HG03060 (cell line): ENCODE results near the gene SOD3.

ENCODE experiments used
- ATAC-seq: cut with Tn5 transposase; IDR thresholded peaks from one replicate; pipeline ENCODE4 v1.9.1; 2021; ENCODE audit warnings: low read depth, moderate number of reproducible peaks; ENCODE audit not compliant: unreplicated experiment

Gene SOD3

GRCh38 chr4:24801136-24801855 lies 5.9 kb downstream of the SOD3 start:
- ATAC-seq: no peak

- no peak for ATAC-seq
Measured at GRCh38 chr4:24802648-24803047, 7.3 kb downstream of the SOD3 start.

DNA sequence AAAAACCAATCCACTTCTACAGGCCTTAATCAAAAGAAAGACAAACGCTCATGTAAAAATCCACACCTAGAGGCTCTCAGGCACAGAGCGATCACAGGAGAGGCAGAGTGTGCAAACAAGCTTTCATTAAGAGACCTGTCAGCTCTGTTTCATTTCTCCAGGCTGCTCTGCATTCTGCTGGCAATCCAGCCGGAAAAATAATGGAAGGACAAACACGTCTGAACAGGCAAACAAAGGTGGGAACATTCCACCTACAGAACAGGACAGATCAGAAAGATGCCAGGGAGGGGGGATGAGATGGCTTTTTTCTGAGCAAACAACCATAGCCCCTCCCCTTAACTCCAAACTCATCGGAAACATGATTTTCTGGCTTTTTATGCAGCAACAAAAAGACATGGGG lies 9.7 kb downstream of the SOD3 start:
- ATAC-seq: no peak

DNA sequence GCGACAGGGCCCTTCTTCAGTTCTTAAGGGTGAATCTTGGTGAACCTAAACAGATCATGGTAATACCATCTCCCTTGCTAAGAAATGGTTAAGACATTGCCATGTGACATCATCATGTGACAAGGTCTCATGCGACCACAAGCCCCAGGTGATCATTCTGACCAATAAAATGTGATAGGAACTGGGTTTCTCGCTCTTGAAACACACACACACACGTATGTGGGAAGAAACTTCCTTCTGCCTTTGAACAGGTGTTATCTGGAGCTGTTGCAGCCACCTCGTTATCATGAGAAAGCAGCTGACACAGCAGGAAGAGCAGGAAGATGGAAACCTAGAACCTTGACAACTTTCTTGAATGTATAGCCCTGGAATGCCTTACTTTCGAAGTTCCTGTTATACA lies 10.2 kb downstream of the SOD3 start:
- no peak for ATAC-seq

DNA sequence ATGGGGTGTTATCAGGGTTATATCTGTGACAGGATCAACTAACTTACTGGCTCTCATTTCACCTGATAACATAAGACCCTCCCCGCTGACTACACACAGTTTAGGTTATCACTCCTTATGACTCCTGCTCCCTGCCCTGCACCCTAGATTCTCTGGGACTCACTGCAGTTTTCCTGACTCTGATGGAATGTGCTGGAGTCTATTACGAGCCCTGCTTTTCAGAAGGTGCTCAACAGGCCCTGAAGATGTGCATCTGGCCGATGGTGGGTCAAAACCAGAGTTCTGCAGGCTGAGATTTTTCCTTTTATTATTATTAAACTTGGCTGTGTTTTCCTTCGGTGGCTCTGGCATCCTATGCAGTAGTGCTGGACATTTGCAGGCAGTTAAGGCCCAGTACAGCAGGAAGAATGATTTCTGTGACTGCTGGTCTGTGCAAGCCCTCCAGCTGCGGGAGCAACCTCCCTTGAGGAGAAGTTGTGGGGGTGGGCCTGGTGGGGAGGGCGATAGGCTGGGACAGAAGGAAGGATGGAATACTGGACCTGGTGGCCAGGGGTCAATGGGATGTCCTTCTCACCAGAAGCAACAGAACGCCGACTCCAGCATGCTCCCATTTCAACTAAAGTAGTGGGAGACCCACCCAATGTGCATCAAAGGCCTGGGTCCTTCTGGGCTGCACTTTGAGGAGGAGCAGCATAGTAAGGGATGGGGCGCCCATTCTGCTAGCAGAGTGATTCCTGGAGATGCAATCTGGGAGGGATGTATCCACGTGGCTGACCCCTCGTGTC lies 11.0 kb downstream of the SOD3 start:
- ATAC-seq: no peak

- ATAC-seq: no peak
Measured at GRCh38 chr4:24807611-24808010, 12.2 kb downstream of the SOD3 start.

- no peak for ATAC-seq
Measured at GRCh38 chr4:24808261-24808660, 12.9 kb downstream of the SOD3 start.

DNA sequence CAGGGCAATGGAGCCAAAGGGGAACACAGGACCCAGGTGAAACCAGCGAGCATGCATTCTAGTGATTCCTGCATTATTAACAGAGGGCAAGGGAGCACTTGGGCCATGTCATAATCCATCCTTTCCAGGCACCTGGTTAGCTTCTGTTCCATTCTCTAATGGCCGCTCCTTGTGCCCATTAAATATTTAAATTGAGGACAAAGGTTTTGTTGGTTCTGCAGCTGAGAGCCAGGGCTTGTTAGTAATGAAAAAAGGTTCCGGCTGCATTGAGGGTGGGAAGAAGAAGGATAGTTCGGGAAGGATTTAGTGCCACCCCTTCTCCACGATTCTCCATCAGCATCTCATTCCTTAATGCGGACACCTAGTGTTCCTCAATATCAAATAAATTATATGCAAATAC lies 13.6 kb downstream of the SOD3 start:
- no peak for ATAC-seq

GRCh38 chr4:24809376-24809775 lies 14.0 kb downstream of the SOD3 start:
- no peak for ATAC-seq

DNA sequence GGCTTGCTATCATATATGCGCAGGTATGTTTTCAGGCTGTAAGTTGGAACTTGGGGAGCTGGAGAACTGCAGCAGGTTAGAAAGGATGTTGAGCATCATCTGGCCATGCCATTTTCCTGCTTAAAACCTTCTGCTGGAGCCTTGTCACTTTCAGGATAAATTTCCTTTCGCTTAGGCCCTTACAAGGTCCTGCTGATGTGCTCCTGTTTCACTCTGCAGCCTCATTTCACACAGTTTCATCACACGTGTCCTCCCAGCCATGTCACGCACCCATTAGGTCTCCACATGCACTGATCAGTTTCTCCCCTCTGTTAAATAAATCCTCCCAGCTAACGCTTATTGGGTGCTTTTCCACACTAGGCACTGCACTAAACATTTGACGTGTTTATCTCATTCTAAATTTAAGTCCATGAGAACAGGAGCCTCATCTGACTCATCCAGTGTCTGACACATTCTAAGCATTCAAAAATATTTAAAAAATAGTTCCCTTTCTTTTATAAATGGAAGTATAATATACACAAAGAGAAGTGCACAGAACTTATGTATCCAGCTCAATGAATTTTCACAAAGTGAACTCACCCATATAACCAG lies 14.5 kb downstream of the SOD3 start:
- no peak for ATAC-seq

DNA sequence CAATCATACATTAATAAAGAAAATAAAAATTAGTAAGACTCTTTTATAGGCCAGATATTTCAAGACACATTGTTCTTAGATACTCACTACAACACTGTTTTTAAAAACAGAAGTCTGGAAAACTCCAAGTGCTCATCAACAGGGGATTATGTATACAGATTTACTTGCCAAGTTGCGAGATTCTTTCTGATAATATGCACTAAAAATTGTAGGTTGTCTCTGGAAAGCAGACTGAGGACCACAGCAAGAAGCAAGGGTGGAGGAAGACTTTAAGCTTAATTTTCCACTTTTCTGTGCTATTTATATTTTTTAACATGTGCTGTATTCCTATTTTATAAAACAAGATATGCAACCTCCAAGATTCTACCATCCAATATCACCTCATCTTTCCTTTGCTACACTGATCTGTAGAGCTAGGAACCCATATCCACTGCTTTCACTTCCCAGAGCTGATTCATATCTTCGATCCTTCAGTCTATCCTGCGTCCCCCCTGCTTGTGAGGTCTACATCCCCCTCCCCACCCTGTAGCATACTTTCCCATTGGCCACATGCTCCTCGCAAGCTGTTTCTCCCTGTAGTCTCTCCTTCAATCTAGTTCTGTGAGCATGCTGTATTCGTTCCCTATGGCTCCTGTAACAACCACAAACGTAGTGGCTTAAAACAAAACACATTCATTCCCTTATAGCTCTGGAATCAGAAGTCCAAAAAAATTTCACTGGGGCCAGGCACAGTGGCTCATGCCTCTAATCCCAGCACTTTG lies 15.7 kb downstream of the SOD3 start:
- ATAC-seq: no peak

- no peak for ATAC-seq
Measured at GRCh38 chr4:24813732-24814131, 18.4 kb downstream of the SOD3 start.

- ATAC-seq: no peak
Measured at GRCh38 chr4:24816797-24817196, 21.4 kb downstream of the SOD3 start.

- ATAC-seq: no peak
Measured at GRCh38 chr4:24820541-24820940, 25.2 kb downstream of the SOD3 start.

DNA sequence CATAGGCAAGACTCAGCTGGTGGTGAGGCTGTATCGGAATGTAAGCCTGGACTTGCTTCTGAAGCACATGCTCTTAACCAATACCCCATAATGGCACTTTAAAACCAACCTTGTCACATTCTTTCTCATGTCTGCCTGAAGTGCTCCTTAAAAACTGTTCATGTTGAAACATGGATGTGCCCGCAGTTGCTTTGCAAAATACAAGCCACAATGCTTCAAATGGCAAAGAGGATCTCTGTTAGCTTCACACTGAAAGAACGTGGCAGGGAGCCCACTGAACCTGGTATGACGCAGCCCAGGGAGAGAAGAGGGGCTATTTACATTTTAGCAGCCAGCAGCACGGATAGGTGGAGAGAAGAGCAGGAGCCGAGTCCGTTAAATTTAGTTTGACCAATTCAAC lies 29.3 kb downstream of the SOD3 start:
- ATAC-seq: no peak

DNA sequence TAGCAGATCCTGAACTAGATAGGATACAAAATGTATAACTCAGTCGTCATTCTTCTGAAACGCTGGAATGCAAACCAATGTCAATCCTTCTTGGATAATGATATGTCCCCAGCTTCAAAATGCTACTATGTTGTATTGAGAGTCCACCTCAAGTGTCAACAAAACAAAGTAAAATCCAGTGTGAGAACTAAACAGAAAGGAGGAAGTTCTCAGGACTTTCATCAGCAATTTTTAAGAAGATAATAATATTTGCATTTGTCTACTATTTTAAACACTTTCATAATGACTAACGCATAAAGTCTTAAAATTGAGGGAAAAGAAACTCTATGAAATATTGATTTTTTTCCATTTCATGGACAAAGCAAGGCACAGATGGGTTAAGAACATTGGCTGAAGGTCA lies 36.3 kb downstream of the SOD3 start:
- no peak for ATAC-seq

- no peak for ATAC-seq
Measured at GRCh38 chr4:24835696-24836095, 40.3 kb downstream of the SOD3 start.

DNA sequence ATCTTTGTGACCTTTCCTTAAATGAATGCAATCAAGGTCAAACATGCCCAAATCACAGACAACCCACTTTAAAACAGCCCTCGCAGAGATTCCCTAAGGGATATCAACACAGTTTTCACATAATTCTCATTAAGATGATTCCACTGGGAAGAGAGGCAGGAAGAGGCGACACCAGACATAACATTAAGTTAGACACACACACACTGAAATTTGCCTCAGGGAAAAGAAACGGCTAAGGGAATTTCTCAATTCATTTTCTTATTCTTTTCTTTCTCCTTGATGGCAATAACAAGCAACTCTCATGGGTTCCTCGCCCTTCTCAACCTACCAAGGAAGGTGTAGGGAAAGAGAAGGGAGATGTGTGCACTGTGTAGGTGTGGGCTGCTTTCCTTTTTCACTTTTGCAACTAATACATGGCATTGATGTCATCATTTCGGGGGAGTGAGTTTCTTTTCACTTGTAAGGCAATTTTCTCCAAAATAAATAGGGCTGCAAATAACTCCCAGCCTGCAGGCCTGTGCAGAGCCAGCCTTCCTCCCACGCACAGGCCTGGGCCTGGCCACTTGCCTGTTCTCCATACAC lies 41.4 kb downstream of the SOD3 start:
- no peak for ATAC-seq

DNA sequence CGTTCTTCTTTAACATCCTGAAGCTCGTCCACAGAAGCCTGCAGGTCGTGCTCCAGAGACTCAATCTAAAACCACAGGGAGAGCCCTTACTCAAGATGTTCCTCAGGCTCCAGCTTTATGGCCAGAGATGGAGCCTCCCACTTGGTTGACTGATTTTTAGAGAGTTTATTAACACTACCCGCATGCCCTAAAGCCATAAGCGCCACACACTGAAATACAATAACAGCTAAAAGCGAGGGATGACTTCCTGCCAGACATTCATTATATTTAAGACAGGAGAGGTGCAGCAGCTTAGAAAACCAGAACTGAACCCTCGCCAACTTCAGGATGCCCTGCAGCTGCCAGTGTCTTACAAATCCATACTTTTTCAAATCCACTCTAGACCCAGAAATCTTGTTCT lies 42.0 kb downstream of the SOD3 start:
- ATAC-seq: no peak

DNA sequence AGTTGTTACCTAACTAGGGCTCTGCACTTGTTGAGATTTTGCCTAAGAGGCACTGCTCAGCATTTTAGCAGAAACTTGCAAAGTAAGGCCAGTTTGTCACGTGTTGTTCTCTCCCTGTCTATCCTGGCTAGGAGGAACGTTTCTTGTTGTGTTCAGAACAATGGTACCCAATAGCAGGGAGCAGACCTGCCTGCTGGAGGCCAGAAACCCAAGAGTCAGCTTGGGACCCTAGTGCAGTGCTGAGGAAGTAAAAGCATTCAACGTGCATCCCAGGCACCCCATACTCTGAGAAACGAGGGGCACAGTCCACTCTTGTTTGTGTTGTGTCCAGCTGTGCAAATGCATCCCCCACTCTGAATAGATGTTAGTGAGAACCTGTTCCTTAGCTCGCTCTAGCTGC lies 42.4 kb downstream of the SOD3 start:
- no peak for ATAC-seq

DNA sequence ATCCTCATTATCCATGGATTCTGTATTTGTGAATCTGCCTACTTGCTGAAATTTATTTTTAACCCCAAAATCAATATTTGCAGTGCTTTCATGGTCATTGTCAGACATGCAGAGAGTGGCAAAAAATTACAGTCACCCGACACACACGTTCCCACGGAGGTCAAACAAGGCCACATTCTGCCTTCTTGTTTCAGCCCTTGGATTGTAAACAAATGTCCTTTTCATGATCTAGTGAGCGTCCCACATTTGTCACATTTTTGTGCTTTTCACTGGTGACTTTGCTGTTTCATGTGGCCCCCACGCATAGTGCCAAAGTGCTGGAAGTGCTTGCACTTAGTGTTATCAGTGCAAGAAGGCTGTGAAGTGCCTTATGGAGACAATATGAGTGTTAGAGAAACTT lies 45.0 kb downstream of the SOD3 start:
- ATAC-seq: no peak
